ENCODE results near the gene RACK1. TPM values are rescaled to one million over a fixed set of nuclear protein-coding genes. Genes with fewer than 3 reads are reported as not detected.

Gene RACK1
- total RNA-seq, 1 donor from 2014 or later, result 2,172 TPM

DNA sequence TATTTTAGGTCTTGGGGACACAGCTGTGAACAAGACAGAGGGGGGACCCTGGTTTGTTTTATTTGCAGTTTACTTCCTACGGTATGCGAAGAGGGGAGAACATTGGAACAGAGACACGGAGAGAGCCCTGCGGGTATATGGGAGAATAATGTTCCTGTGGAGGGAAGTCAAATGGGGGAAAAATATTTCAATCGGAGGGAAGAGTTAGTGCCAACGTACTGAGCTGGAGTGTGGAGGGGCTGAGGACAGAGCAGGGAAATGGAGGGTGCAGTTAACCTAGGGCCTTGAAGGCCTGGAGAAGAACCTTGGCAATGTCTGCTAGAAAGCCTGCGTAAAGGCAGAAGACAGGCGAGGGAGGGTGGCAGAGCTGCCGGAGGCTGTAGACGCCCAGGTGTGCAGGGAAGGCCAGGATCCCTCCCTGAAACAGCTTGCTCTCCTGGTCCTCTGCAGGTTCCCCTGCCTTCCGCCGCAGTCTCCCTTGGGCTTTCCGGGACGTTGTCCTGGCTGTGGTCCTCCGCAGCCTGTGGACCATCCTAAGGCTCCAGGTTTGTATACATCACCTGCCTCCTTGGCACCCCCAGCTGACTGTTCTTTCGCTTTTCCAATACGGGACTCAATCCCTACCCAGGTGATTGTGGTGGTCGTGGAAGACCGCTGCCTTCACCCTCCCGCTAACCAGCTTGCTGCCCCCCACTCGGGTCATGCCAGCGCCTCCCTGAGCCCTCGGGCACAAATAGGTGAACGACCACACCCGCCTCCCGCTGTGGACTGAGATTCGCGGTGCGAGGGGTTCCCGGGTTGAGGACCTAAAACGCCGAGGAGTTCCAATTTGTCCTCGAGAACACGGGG lies 1.9 kb upstream of the RACK1 start:
- intact Hi-C loops (cut with micrococcal nuclease), result loop anchor here (1.0 to 2.0 kb wide), 4 partner anchors 16 to 443 kb away; partner anchors contain the start of genes MGAT1 and TRIM52
- no peak for DNase-seq
- no peaks in the 10 kb centered on the region for H3K27me3 Mint-ChIP-seq
- H3K27ac Mint-ChIP-seq, result peak overlapping the region; percentile 99
- peak overlapping the region; percentile 98 for H3K4me3 Mint-ChIP-seq
- H3K9me3 Mint-ChIP-seq, result no peaks in the 10 kb centered on the region
- peaks cover 54% of the 10 kb centered on the region for H3K36me3 Mint-ChIP-seq (ENCODE audit: low read depth)
- H3K4me1 Mint-ChIP-seq, result peaks cover 56% of the 10 kb centered on the region

DNA sequence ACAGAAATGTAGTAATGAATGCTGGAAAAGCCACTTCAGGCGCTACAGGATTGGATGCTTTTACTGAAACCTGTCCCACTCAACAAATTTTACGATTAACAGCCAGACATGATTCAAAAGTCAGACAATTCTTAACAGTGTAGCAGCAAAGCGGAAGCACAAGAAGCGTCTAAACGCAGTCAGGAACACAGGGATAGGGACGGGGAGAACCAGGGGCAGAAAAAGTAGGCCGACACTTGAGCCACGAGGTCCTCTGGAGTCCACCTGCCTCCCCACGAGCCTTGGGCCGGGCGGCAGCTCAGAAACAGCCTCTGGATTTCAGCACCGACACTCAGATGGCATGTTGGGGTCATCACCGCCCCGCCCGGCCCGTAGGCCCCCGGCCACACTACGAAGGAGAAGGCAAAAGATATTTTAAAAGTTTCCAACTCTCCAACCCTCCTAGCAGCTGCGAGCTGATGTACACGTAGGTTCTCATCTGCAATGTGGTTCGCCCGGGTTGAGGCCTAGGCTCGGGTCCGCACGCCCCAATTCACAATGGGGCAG lies 615 bp downstream of the RACK1 start:
- H3K4me3 Mint-ChIP-seq, result peak overlapping the region; percentile 91

DNA sequence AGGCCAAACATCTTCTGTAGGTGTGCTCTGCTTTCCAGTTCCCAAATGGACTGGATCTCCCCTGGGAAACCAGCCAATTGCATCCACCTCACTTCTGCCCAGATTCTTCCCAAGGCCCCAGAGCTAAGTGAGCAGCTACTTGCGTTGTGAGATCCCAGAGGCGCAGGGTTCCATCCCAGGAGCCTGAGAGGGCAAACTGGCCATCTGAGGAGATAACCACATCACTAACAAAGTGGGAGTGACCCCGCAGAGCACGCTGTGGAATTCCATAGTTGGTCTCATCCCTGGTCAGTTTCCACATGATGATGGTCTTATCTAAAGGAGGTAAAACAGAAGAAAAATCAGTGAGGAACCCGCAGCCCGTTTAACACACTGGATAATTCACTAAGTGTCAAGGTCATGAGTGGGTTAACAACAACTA lies 1.7 kb downstream of the RACK1 start:
- H3K9me3 Mint-ChIP-seq, result no peaks in the 10 kb centered on the region
- H3K27ac Mint-ChIP-seq, result peak overlapping the region; percentile 98
- H3K4me1 Mint-ChIP-seq, result peaks cover 49% of the 10 kb centered on the region
- intact Hi-C loops (cut with micrococcal nuclease), result loop anchor here (5.0 kb wide), 1 partner anchor 1620 kb away; the partner anchor contains the start of gene HNRNPH1
- no peaks in the 10 kb centered on the region for H3K27me3 Mint-ChIP-seq
- H3K36me3 Mint-ChIP-seq (ENCODE audit: low read depth), result peaks cover 66% of the 10 kb centered on the region
- DNase-seq, result no peak
- H3K4me3 Mint-ChIP-seq, result peak overlapping the region; percentile 91

More for the DNA sequence above, 615 bp downstream of the RACK1 start:
- Mint-ChIP-seq H3K27ac (peak overlapping the region; percentile 98), H3K36me3 (ENCODE audit: low read depth) (peaks cover 61% of the 10 kb centered on the region), H3K4me1 (peaks cover 46% of the 10 kb centered on the region), H3K9me3 (no peaks in the 10 kb centered on the region), H3K27me3 (no peaks in the 10 kb centered on the region)
- intact Hi-C loops (cut with micrococcal nuclease), result loop anchor here (1.0 to 5.0 kb wide), 2 partner anchors 20 to 1621 kb away; partner anchors contain the start of genes HNRNPH1 and TRIM41
- no peak for DNase-seq

DNA sequence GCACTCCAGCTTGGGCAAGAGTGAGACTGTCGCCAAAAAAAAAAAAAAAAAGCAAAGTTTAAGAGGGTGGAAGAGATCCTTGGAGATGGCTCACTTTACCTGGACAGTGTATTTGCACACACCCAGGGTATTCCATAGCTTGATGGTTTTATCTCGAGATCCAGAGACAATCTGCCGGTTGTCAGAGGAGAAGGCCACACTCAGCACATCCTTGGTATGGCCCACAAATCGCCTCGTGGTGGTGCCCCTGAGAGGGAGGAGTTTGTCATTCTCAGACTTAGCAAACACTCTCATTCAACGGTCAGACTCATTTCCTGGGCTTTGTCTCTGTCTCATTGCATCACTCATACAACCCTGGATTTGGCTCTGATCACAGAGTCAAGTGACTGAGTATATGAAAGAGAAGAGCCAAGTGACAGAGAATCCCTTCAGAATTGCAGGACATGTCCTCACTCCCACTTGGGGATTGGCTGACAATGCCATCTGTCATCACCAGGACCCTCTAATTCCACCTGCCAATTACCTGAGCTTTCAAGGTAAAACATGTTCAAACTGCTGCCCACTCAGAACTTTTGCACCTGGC lies 2.2 kb downstream of the RACK1 start:
- Mint-ChIP-seq H3K27me3 (no peaks in the 10 kb centered on the region), H3K36me3 (ENCODE audit: low read depth) (peaks cover 71% of the 10 kb centered on the region), H3K4me1 (peaks cover 52% of the 10 kb centered on the region), H3K4me3 (peak overlapping the region; percentile 91), H3K27ac (peak overlapping the region; percentile 98), H3K9me3 (no peaks in the 10 kb centered on the region)
- intact Hi-C loops (cut with micrococcal nuclease), result loop anchor here (5.0 kb wide), 1 partner anchor 1619 kb away; the partner anchor contains the start of gene HNRNPH1
- peak; percentile 76 for DNase-seq

DNA sequence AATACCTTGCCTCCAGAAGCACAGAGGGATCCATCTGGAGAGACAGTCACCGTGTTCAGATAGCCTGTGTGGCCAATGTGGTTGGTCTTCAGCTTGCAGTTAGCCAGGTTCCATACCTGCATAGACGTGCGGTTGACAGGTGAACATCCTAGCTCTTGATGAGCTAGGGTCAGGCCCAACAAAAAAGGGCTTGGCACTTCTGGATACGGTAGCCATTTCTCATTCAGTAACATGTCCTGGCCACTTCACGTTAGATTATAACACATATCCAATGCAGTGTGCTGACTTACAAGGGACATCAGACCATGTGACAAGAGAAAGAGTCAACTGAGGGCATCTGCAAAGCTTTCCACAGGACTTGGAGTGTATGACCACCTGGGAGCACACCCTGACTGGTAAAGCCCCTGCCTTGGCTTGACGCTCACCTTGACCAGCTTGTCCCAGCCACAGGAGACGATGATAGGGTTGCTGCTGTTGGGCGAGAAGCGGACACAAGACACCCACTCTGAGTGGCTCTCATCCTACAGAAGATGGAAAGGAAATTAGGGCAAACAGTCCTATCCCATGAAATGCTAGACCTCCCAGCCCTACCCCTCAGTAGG lies 4.5 kb downstream of the RACK1 start:
- Mint-ChIP-seq H3K4me1 (peaks cover 42% of the 10 kb centered on the region), H3K9me3 (no peaks in the 10 kb centered on the region), H3K27me3 (no peaks in the 10 kb centered on the region), H3K27ac (peak overlapping the region; percentile 78), H3K36me3 (ENCODE audit: low read depth) (peaks cover 90% of the 10 kb centered on the region), H3K4me3 (peak overlapping the region; percentile 67)
- DNase-seq, result no peak
- intact Hi-C loops (cut with micrococcal nuclease), result no loop called here

DNA sequence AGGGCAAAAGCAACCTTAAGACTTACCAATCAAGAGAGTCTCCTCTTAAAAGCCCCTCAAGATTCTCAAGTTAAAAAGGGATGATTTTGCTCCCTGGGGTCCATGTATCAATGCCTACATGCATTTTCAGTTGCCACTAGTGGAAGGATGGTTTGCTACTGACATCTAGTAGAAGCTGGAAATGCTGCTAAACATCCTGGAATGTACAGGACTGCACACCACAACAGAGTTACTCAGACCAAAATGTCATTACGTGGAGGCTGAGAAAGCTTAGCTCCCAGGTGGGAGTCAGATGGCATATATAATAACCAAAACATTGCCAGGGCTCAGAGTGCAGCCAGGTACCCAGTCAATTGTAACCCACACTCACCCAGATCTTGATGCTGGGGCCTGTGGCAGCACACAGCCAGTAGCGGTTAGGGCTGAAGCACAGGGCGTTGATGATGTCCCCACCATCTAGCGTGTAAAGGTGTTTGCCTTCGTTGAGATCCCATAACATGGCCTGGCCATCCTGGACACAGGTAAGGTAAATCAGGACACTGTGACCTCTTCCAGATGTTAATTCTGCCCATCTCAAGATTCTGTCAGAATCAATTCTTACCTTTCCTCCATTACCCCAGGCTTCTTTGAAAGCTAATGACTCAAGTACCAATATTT lies 5.8 kb downstream of the RACK1 start:
- peak overlapping the region; percentile 30 for H3K27ac Mint-ChIP-seq
- DNase-seq, result no peak
- peak overlapping the region; percentile 27 for H3K4me3 Mint-ChIP-seq
- intact Hi-C loops (cut with micrococcal nuclease), result no loop called here
- peaks cover 37% of the 10 kb centered on the region for H3K4me1 Mint-ChIP-seq
- no peaks in the 10 kb centered on the region for H3K9me3 Mint-ChIP-seq
- H3K36me3 Mint-ChIP-seq (ENCODE audit: low read depth), result peaks cover 89% of the 10 kb centered on the region
- no peaks in the 10 kb centered on the region for H3K27me3 Mint-ChIP-seq

DNA sequence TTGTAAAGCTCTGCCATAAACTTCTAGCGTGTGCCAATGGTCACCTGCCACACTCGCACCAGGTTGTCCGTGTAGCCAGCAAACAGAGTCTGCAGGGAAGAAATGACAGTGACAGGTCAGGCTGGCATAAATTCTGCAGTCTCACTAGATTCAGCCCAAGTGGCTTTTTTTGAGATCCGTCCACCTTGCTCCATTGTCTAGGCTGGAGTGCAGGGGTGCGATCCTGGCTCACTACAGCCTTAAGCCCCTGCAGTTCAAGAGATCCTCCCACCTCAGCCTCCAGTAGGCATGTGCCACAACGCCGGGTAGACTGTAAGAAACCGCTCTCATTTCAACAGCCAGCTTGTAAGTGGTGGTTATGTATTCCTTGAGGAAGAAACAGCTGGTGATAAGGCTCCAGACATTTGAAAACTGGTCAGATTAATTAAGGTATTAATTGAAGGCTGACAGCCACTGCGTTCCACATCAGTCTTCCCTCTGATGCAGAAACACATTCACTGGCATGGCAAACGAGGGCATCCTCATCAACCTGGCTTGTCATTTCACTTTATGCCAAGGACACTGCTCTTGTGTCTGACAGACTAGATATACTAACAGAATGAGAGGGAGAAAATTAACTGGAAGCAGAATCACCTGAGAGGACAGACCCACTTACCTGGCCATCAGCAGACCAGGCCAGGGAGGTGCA lies 6.6 kb downstream of the RACK1 start:
- no peaks in the 10 kb centered on the region for H3K27me3 Mint-ChIP-seq
- no peak overlapping the region for H3K27ac Mint-ChIP-seq
- peaks cover 38% of the 10 kb centered on the region for H3K4me1 Mint-ChIP-seq
- no peak overlapping the region for H3K4me3 Mint-ChIP-seq
- peaks cover 86% of the 10 kb centered on the region for H3K36me3 Mint-ChIP-seq (ENCODE audit: low read depth)
- DNase-seq, result no peak
- no peaks in the 10 kb centered on the region for H3K9me3 Mint-ChIP-seq
- intact Hi-C loops (cut with micrococcal nuclease), result no loop called here

DNA sequence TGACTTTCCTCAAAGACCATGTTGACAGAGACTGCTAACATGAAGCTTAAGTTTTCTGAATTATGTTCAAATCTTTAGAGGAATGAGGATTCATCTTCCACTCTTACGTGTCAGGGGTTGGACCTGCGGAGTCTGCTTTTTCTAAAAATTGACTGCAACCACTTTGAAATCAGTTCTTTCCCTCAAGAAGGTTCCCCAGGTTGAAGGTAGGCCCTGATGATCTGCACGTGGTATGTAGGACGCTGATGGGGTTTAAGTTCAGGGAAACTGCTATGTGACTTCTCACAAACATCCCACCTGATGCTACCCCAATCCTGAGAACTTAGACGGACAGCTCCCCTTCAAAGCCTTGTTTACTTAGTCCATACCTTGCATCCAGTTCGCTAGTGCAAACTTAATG lies 7.2 kb downstream of the RACK1 start:
- Mint-ChIP-seq H3K36me3 (ENCODE audit: low read depth) (peaks cover 84% of the 10 kb centered on the region), H3K4me1 (peaks cover 33% of the 10 kb centered on the region), H3K27ac (no peak overlapping the region), H3K27me3 (no peaks in the 10 kb centered on the region), H3K4me3 (no peak overlapping the region), H3K9me3 (no peaks in the 10 kb centered on the region)
- DNase-seq, result no peak
- intact Hi-C loops (cut with micrococcal nuclease), result no loop called here

DNA sequence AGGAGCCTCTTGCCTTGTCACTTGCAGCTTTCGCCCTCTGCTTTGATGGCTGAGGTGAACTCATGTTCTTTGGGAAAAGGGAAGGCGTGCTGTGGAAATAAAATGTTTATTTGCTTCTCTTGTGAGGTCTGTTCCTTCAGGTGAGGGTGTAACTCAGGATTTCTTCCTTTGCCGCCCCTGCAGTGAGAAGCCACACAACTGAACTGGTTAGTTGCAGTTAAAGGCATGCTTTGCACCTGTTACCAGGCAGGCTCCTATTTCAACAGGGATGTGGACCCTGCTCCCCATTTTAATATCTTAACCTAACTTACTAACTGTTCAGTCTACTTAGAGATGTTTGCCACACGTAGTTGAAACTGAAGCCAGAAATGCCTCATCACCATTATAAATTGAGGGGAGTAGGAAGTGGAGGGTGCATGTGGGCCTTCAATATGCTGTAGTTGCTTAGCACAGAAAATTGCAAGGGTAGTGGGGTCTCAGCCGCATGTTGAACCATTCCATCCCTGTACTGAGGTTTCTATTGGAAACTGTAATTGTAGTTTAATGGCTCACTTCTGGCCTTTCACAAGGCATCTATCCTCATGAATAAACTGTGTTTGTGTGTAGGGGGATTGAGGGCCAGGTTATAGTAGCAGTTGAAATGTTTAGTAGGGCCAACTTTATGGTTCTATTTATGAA lies 7.9 kb downstream of the RACK1 start:
- H3K4me1 Mint-ChIP-seq, result peaks cover 29% of the 10 kb centered on the region
- no peaks in the 10 kb centered on the region for H3K9me3 Mint-ChIP-seq
- no peak overlapping the region for H3K27ac Mint-ChIP-seq
- intact Hi-C loops (cut with micrococcal nuclease), result no loop called here
- no peak overlapping the region for H3K4me3 Mint-ChIP-seq
- H3K27me3 Mint-ChIP-seq, result no peaks in the 10 kb centered on the region
- no peak for DNase-seq
- H3K36me3 Mint-ChIP-seq (ENCODE audit: low read depth), result peaks cover 82% of the 10 kb centered on the region

DNA sequence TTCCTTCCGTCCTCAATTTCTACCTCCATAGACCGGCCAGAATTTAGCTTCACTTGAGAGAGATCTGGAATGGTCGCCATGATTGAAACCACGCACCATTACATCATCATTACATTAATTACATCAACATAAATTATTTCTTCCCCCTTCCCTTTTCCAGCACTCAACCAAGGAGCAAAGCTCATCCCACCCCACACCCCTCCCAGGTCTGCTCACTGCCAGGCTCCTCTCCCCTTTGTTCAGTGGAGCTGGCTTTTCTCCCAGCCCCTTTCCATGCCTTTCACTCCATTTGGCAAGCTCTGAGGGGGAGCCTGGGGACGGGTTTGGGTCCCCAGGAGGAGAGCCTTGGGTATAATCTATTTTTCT lies 8.4 kb downstream of the RACK1 start:
- Mint-ChIP-seq H3K27me3 (no peaks in the 10 kb centered on the region), H3K27ac (peak overlapping the region; percentile 10), H3K36me3 (ENCODE audit: low read depth) (peaks cover 81% of the 10 kb centered on the region), H3K4me1 (peaks cover 31% of the 10 kb centered on the region), H3K9me3 (no peaks in the 10 kb centered on the region), H3K4me3 (no peak overlapping the region)
- no peak for DNase-seq
- intact Hi-C loops (cut with micrococcal nuclease), result no loop called here

DNA sequence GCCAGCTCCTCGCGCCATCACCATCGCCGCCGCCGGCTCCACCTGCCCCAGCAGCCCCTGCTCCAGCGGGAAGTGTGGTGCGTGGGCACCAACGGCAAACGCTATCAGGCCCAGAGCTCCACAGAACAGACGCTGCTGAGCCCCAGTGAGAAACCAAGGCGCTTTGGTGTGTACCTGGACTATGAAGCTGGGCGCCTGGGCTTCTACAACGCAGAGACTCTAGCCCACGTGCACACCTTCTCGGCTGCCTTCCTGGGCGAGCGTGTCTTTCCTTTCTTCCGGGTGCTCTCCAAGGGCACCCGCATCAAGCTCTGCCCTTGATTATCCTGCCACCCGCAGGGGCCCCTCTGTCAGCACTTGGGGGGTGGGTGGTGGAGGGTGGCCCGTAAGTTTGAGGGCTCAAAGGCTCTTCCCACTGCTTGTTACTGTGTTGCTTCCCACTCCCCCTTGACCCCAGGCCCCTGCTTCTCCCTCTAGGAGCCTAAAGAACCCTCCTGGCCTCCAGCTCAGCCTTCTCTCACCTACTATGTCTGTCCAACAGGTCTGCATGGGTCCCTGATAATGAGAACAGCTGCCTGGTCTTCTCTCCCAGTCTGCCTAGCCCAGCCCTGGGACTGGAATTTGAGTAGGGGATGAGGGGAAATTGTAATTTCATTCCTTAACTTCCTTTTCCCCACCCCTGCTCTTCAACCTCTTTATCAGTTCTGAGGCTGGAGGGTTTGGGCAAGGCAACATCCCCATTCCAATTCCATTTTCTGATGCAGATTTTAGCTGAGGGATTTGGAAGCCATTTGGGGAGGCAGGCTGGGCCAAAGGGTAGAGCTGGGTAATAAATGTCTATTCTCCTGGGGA lies 9.0 kb downstream of the RACK1 start:
- peak overlapping the region; percentile 10 for H3K27ac Mint-ChIP-seq
- DNase-seq, result no peak
- no peaks in the 10 kb centered on the region for H3K9me3 Mint-ChIP-seq
- H3K4me1 Mint-ChIP-seq, result peaks cover 34% of the 10 kb centered on the region
- H3K27me3 Mint-ChIP-seq, result no peaks in the 10 kb centered on the region
- H3K36me3 Mint-ChIP-seq (ENCODE audit: low read depth), result peaks cover 82% of the 10 kb centered on the region
- intact Hi-C loops (cut with micrococcal nuclease), result no loop called here
- H3K4me3 Mint-ChIP-seq, result no peak overlapping the region
